HepG2 (cell line): Measurements from ENCODE around the gene DCDC2C.

Experiments
- HMGA1 ChIP-seq: sonication (generic); formaldehyde crosslinking; conservative IDR thresholded peaks from 2 replicates; pipeline ENCODE4 v1.4.0; 2020; ENCODE audit warnings: missing genetic modification reagents
- PREB ChIP-seq: sonication (generic); formaldehyde crosslinking; IDR thresholded peaks from 2 replicates; pipeline ENCODE4 v1.4.0; 2020; ENCODE audit warnings: missing genetic modification reagents

GRCh38 chr2:3747826-3748225 lies 44.5 kb downstream of the DCDC2C start:
- no peak for TF ChIP-seq HMGA1
- no peak for TF ChIP-seq PREB (CRISPR knock-in tag)
